ENCODE data around the gene TMEM94. TPM values are rescaled to one million over a fixed set of nuclear protein-coding genes. Genes with fewer than 3 reads are reported as not detected.
A peak's percentile ranks its signal among the peaks of the same experiment; 100 is the strongest.

The TMEM94 gene
- total and polyA plus RNA-seq, 8 donors = 16.6 to 466 (median 56.5) TPM

GRCh38 chr17:75472119-75472518, 15.7 kb downstream of the TMEM94 start:
- Histone ChIP-seq H3K27me3 (no peaks in the 10 kb centered on the region), H3K36me3 (peaks cover 10 to 44% (median 37%) of the 10 kb centered on the region in 4 donors), H3K4me3 (no peak overlapping the region), H3K27ac (no peak overlapping the region), H3K4me1 (peaks cover 18 to 40% (median 26%) of the 10 kb centered on the region in 4 donors), H3K9me3 (no peaks in the 10 kb centered on the region)
- DNase-seq = peak in 1 of 2 donors; percentile 18
- intact Hi-C loops (cut with DNase I; ENCODE audit: low total_unique reads) = no loop called here
- WGBS, 5 donors = 34 to 74% (median 47%) methylated on average over 4 of the region's 4 CpGs
- TF ChIP-seq POLR2A (IDR thresholded peaks at IDR 0.05) (no peak), EP300 (IDR thresholded peaks at IDR 0.05) (no peak), CTCF (IDR thresholded peaks at IDR 0.05) (no peak), POLR2AphosphoS5 (IDR thresholded peaks at IDR 0.05) (no peak)

GRCh38 chr17:75473246-75473645, 16.8 kb downstream of the TMEM94 start:
- DNase-seq = peak in 1 of 2 donors; percentile 7
- H3K4me3 ChIP-seq = no peak overlapping the region
- peaks cover 18 to 42% (median 28%) of the 10 kb centered on the region in 4 donors for H3K4me1 ChIP-seq
- H3K27ac ChIP-seq = no peak overlapping the region
- H3K27me3 ChIP-seq = no peaks in the 10 kb centered on the region
- WGBS, 5 donors = 83 to 100% (median 94%) methylated on average over 1 to 2 of the region's 2 CpGs
- peaks cover 10 to 44% (median 37%) of the 10 kb centered on the region in 4 donors for H3K36me3 ChIP-seq
- no peaks in the 10 kb centered on the region for H3K9me3 ChIP-seq
- intact Hi-C loops (cut with DNase I; ENCODE audit: low total_unique reads) = no loop called here
- no peak for TF ChIP-seq EP300 (IDR thresholded peaks at IDR 0.05)
- no peak for TF ChIP-seq CTCF (IDR thresholded peaks at IDR 0.05)
- TF ChIP-seq POLR2A (IDR thresholded peaks at IDR 0.05) = no peak
- TF ChIP-seq POLR2AphosphoS5 (IDR thresholded peaks at IDR 0.05) = no peak

- Histone ChIP-seq H3K27me3 (no peaks in the 10 kb centered on the region), H3K27ac (peak overlapping the region in 4 of 5 donors; percentile 47 to 68 (median 61)), H3K9me3 (no peaks in the 10 kb centered on the region), H3K4me3 (no peak overlapping the region), H3K36me3 (peaks cover 10 to 44% (median 37%) of the 10 kb centered on the region in 4 donors), H3K4me1 (peaks cover 15 to 33% (median 23%) of the 10 kb centered on the region in 4 donors)
- 88 to 94% (median 91%) methylated on average over 5 to 6 of the region's 6 CpGs for WGBS, 5 donors
- DNase-seq = no peak
- TF ChIP-seq CTCF (IDR thresholded peaks at IDR 0.05) (no peak), POLR2A (IDR thresholded peaks at IDR 0.05) (no peak), POLR2AphosphoS5 (IDR thresholded peaks at IDR 0.05) (no peak), EP300 (IDR thresholded peaks at IDR 0.05) (no peak)
- intact Hi-C loops (cut with DNase I; ENCODE audit: low total_unique reads) = no loop called here
Observed at GRCh38 chr17:75474736-75475135, 18.3 kb downstream of the TMEM94 start.

GRCh38 chr17:75475144-75475835, 18.9 kb downstream of the TMEM94 start:
- intact Hi-C loops (cut with DNase I; ENCODE audit: low total_unique reads) = no loop called here

More at GRCh38 chr17:75475144-75475835, 18.9 kb downstream of the TMEM94 start:
- WGBS, 5 donors = 69 to 83% (median 79%) methylated on average over 9 to 13 of the region's 13 CpGs
- DNase-seq = peak in 1 of 2 donors; percentile 34
- no peaks in the 10 kb centered on the region for H3K9me3 ChIP-seq
- H3K27me3 ChIP-seq = no peaks in the 10 kb centered on the region
- H3K4me1 ChIP-seq = peaks cover 15 to 33% (median 23%) of the 10 kb centered on the region in 4 donors
- H3K4me3 ChIP-seq = no peak overlapping the region
- TF ChIP-seq EP300 (IDR thresholded peaks at IDR 0.05) (no peak), CTCF (IDR thresholded peaks at IDR 0.05) (no peak), POLR2AphosphoS5 (IDR thresholded peaks at IDR 0.05) (no peak), POLR2A (IDR thresholded peaks at IDR 0.05) (no peak)
- peaks cover 10 to 44% (median 40%) of the 10 kb centered on the region in 4 donors for H3K36me3 ChIP-seq
- H3K27ac ChIP-seq = peak overlapping the region in 4 of 5 donors; percentile 47 to 68 (median 61)
